GM12878 (cell line): ENCODE measurements around the gene ABHD17C. TPM values are rescaled to one million over a fixed set of nuclear protein-coding genes. Genes with fewer than 3 reads are reported as not detected.

ENCODE experiments used
- CREB1 ChIP-seq: IDR thresholded peaks from 2 replicates; pipeline ENCODE4 v1.6.1; 2012; ENCODE audit warnings: low read depth, mild to moderate bottlenecking, inconsistent platforms
- EP300 ChIP-seq, 2 experiments: fragments of 150-350 bp in 1 of 2; IDR thresholded peaks; 2 replicates each; pipeline ENCODE4 v1.6.1; 2011 to 2012; ENCODE audit warnings: low read depth in 2 of 2, low read length in 2 of 2, borderline replicate concordance in 1 of 2, improper control_type of control experiment in 1 of 2, inconsistent platforms in 1 of 2; ENCODE audit not compliant: control insufficient read depth in 1 of 2
- ETV6 ChIP-seq, 2 experiments: fragments of 450-650 bp in 1 of 2; IDR thresholded peaks in 1 of 2; conservative IDR thresholded peaks in 1 of 2; 2 replicates each; pipeline ENCODE4 v1.6.1; 2014; ENCODE audit warnings: antibody characterized with exemption in 1 of 2, borderline replicate concordance in 1 of 2, low read depth in 1 of 2, mild to moderate bottlenecking in 1 of 2, moderate library complexity in 1 of 2
- FOXK2 ChIP-seq: fragments of 450-650 bp; IDR thresholded peaks from 2 replicates; pipeline ENCODE4 v1.6.1; 2017; ENCODE audit warnings: mild to moderate bottlenecking, moderate library complexity
- HDAC2 ChIP-seq: fragments of 200-600 bp; sonication (generic); IDR thresholded peaks from 2 replicates; pipeline ENCODE4 v1.6.1; 2017
- JUNB ChIP-seq: IDR thresholded peaks from 2 replicates; pipeline ENCODE4 v1.6.1; 2016; ENCODE audit warnings: antibody characterized with exemption, mild to moderate bottlenecking
- KLF5 ChIP-seq: fragments of 450-650 bp; IDR thresholded peaks from 2 replicates; pipeline ENCODE4 v1.6.1; 2014; ENCODE audit warnings: mild to moderate bottlenecking; ENCODE audit not compliant: partially characterized antibody
- MEF2A ChIP-seq: IDR thresholded peaks from 2 replicates; pipeline ENCODE4 v1.6.1; 2011; ENCODE audit warnings: low read depth, mild to moderate bottlenecking, low read length, moderate library complexity; ENCODE audit not compliant: insufficient read depth
- MYB ChIP-seq: fragments of 150-350 bp; IDR thresholded peaks from 2 replicates; pipeline ENCODE4 v1.6.1; 2014; ENCODE audit warnings: mild to moderate bottlenecking, low read depth, low read length, borderline replicate concordance
- NFIC ChIP-seq: IDR thresholded peaks from 2 replicates; pipeline ENCODE4 v1.6.1; 2012; ENCODE audit warnings: low read depth, mild to moderate bottlenecking, inconsistent platforms, low read length, moderate library complexity
- NFXL1 ChIP-seq: fragments of 450-650 bp; IDR thresholded peaks from 2 replicates; pipeline ENCODE4 v1.6.1; 2017; ENCODE audit warnings: antibody characterized with exemption, mild to moderate bottlenecking, borderline replicate concordance
- PAX8 ChIP-seq: fragments of 450-650 bp; IDR thresholded peaks from 2 replicates; pipeline ENCODE4 v1.6.1; 2017; ENCODE audit warnings: mild to moderate bottlenecking, moderate library complexity
- POLR2A ChIP-seq: IDR thresholded peaks from 2 replicates; pipeline ENCODE4 v1.6.1; 2011; ENCODE audit warnings: low read depth, mild to moderate bottlenecking, low read length
- POU2F2 ChIP-seq: IDR thresholded peaks from 3 replicates; pipeline ENCODE4 v1.6.1; 2011; ENCODE audit warnings: low read depth, mild to moderate bottlenecking, low read length, borderline replicate concordance
- RELA ChIP-seq: fragments of 450-650 bp; IDR thresholded peaks from 2 replicates; pipeline ENCODE4 v1.8.0; 2014; ENCODE audit warnings: borderline replicate concordance; ENCODE audit not compliant: partially characterized antibody
- SMAD1 ChIP-seq: fragments of 450-650 bp; IDR thresholded peaks from 2 replicates; pipeline ENCODE4 v1.6.1; 2018; ENCODE audit warnings: mild to moderate bottlenecking, low read depth; ENCODE audit not compliant: partially characterized antibody
- ZNF622 ChIP-seq: fragments of 450-650 bp; IDR thresholded peaks from 2 replicates; pipeline ENCODE4 v1.6.1; 2017; ENCODE audit warnings: mild to moderate bottlenecking, inconsistent platforms
- polyA plus RNA-seq, 11 experiments: library from polyadenylated mRNA; depleted of rRNA in 4 of 11; unstranded in 6 of 11; stranded (reverse) in 5 of 11; fragments of >200 nt; fragmentation: Nextera tagmentation in 4 of 11; fragmentation: Illumina TruSeq in 1 of 11; extraction: Ambion mirVana in 4 of 11; extraction: Trizol in 1 of 11; gene quantifications; 1 replicate in 1 of 11; 2 replicates in 10 of 11; pipeline versions ENCODE4 v1.2.1 to v1.2.3, GENCODE V29; 2011 to 2016; ENCODE audit warnings: inconsistent platforms in 2 of 11, missing spikeins in 2 of 11, low read depth in 1 of 11
- total RNA-seq, 4 experiments: library from RNA; depleted of rRNA in 3 of 4; stranded (reverse); fragments of >200 nt in 3 of 4; fragmentation: Illumina TruSeq in 1 of 4; extraction: Trizol in 1 of 4; gene quantifications; 2 replicates each; pipeline versions ENCODE4 v1.2.1 to v1.2.3, GENCODE V29; 2013 to 2021
- TF ChIP-seq, protein P1 (sequence below), 3 experiments: IDR thresholded peaks in 2 of 3; conservative IDR thresholded peaks in 1 of 3; 2 replicates each; pipeline ENCODE4 v1.5.1; 2011; ENCODE audit warnings: low read depth in 3 of 3, low read length in 3 of 3, mild to moderate bottlenecking in 3 of 3, control low read depth in 2 of 3, moderate library complexity in 2 of 3, inconsistent platforms in 1 of 3, mixed read lengths in 1 of 3; ENCODE audit not compliant: control insufficient read depth in 2 of 3, insufficient read depth in 1 of 3; ENCODE audit errors: extremely low read depth in 1 of 3
- TF ChIP-seq, protein P2 (sequence below): IDR thresholded peaks from 2 replicates; pipeline ENCODE4 v1.6.1; 2011; ENCODE audit warnings: low read depth, low read length, improper control_type of control experiment, borderline replicate concordance
- TF ChIP-seq, protein P3 (sequence below): IDR thresholded peaks from 2 replicates; pipeline ENCODE4 v1.6.1; 2012; ENCODE audit warnings: low read length, inconsistent platforms
- TF ChIP-seq, protein P4 (sequence below): fragments of 450-650 bp; formaldehyde crosslinking; IDR thresholded peaks from 2 replicates; pipeline ENCODE4 v1.4.0; 2022; ENCODE audit warnings: mild to moderate bottlenecking, moderate library complexity
- TF ChIP-seq, protein P5 (sequence below): IDR thresholded peaks from 2 replicates; pipeline ENCODE4 v1.6.1; 2012; ENCODE audit warnings: low read depth, low read length, improper control_type of control experiment

The ABHD17C gene
- total and polyA plus RNA-seq, 10 of the 15 experiments (the other 5 are each of a cell fraction or from before 2014, with no cell fraction given): 0.92 to 11.4 (median 5.5) TPM

DNA sequence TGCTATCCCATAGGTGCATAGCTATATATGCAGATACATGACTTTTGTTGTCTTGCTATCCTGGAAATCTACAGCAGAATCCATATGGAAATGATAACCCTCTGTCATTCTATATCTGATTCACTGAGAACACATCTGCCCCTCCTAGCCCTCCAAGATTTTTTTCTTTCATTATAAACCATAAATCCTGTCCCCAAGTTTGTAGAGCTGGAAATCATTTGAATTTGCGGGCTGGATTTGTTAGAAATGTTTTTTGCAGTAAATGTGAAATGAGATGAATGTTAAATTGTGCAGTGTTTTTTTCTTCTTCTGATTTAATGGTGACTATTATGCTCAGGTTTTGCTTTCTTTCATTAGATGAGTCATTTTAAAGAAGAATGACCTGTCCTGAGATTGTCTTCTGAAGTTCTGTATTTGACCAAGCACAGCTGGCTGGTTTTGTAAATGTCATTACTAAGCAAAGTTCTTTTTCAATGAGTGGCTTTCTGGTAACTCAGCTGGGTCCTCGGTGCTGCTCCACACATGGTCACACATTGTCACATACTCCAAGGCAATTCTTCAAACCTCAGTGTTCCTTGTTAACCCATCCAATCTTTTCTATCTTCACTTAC, 25.3 kb upstream of the ABHD17C start (continued):
- TF ChIP-seq EP300 (IDR thresholded peaks at IDR 0.05; ENCODE audit: borderline replicate concordance in 1 of 2, control insufficient read depth in 1 of 2, low read depth in 2 of 2, low read length in 2 of 2): no peak
- TF ChIP-seq, protein P1, sequence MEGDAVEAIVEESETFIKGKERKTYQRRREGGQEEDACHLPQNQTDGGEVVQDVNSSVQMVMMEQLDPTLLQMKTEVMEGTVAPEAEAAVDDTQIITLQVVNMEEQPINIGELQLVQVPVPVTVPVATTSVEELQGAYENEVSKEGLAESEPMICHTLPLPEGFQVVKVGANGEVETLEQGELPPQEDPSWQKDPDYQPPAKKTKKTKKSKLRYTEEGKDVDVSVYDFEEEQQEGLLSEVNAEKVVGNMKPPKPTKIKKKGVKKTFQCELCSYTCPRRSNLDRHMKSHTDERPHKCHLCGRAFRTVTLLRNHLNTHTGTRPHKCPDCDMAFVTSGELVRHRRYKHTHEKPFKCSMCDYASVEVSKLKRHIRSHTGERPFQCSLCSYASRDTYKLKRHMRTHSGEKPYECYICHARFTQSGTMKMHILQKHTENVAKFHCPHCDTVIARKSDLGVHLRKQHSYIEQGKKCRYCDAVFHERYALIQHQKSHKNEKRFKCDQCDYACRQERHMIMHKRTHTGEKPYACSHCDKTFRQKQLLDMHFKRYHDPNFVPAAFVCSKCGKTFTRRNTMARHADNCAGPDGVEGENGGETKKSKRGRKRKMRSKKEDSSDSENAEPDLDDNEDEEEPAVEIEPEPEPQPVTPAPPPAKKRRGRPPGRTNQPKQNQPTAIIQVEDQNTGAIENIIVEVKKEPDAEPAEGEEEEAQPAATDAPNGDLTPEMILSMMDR (IDR thresholded peaks at IDR 0.05 in 2 of 3, conservative IDR thresholded peaks at IDR 0.05 in 1 of 3; ENCODE audit: control insufficient read depth in 2 of 3, extremely low read depth in 1 of 3, insufficient read depth in 1 of 3, low read depth in 3 of 3, low read length in 3 of 3): no peak
- TF ChIP-seq MYB: no peak
- TF ChIP-seq, protein P2, sequence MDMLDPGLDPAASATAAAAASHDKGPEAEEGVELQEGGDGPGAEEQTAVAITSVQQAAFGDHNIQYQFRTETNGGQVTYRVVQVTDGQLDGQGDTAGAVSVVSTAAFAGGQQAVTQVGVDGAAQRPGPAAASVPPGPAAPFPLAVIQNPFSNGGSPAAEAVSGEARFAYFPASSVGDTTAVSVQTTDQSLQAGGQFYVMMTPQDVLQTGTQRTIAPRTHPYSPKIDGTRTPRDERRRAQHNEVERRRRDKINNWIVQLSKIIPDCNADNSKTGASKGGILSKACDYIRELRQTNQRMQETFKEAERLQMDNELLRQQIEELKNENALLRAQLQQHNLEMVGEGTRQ: no peak
- TF ChIP-seq NFXL1: no peak
- peak; percentile 76 for TF ChIP-seq JUNB
- TF ChIP-seq PAX8: no peak
- TF ChIP-seq ETV6 (conservative IDR thresholded peaks at IDR 0.05 in 1 of 2, IDR thresholded peaks at IDR 0.05 in 1 of 2; ENCODE audit: borderline replicate concordance in 1 of 2, low read depth in 1 of 2): no peak
- TF ChIP-seq HDAC2: no peak
- TF ChIP-seq SMAD1: no peak
- no peak for TF ChIP-seq KLF5
- TF ChIP-seq ZNF622: no peak
- TF ChIP-seq, protein P3, sequence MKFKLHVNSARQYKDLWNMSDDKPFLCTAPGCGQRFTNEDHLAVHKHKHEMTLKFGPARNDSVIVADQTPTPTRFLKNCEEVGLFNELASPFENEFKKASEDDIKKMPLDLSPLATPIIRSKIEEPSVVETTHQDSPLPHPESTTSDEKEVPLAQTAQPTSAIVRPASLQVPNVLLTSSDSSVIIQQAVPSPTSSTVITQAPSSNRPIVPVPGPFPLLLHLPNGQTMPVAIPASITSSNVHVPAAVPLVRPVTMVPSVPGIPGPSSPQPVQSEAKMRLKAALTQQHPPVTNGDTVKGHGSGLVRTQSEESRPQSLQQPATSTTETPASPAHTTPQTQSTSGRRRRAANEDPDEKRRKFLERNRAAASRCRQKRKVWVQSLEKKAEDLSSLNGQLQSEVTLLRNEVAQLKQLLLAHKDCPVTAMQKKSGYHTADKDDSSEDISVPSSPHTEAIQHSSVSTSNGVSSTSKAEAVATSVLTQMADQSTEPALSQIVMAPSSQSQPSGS: peak; percentile 56
- no peak for TF ChIP-seq FOXK2
- peak; percentile 34; the same call in 1 of the 2 replicates for TF ChIP-seq NFIC
- no peak for TF ChIP-seq RELA
- TF ChIP-seq, protein P4, sequence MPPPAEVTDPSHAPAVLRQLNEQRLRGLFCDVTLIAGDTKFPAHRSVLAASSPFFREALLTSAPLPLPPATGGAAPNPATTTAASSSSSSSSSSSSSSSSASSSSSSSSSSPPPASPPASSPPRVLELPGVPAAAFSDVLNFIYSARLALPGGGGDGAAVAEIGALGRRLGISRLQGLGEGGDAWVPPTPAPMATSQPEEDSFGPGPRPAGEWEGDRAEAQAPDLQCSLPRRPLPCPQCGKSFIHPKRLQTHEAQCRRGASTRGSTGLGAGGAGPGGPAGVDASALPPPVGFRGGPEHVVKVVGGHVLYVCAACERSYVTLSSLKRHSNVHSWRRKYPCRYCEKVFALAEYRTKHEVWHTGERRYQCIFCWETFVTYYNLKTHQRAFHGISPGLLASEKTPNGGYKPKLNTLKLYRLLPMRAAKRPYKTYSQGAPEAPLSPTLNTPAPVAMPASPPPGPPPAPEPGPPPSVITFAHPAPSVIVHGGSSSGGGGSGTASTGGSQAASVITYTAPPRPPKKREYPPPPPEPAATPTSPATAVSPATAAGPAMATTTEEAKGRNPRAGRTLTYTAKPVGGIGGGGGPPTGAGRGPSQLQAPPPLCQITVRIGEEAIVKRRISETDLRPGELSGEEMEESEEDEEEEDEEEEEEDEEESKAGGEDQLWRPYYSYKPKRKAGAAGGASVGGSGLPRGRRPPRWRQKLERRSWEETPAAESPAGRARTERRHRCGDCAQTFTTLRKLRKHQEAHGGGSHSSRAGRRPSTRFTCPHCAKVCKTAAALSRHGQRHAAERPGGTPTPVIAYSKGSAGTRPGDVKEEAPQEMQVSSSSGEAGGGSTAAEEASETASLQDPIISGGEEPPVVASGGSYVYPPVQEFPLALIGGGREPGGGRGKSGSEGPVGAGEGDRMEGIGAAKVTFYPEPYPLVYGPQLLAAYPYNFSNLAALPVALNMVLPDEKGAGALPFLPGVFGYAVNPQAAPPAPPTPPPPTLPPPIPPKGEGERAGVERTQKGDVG: no peak
- TF ChIP-seq CREB1: no peak
- no peak for TF ChIP-seq POU2F2
- no peak for TF ChIP-seq POLR2A
- no peak for TF ChIP-seq MEF2A
- TF ChIP-seq, protein P5, sequence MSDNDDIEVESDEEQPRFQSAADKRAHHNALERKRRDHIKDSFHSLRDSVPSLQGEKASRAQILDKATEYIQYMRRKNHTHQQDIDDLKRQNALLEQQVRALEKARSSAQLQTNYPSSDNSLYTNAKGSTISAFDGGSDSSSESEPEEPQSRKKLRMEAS: no peak
